ENCODE data around the gene ARHGAP4.

Gene ARHGAP4

GRCh38 chrX:153865685-153866084 is 60.4 kb downstream of the ARHGAP4 start:
- no peak for DNase-seq (ENCODE audit: low read depth)
- no peak overlapping the region for H3K4me3 ChIP-seq (ENCODE audit: low read depth, low read length)
- in situ Hi-C loops (cut with HindIII; ENCODE audit: low sequenced_read_pairs), result no loop called here
- no peak for TF ChIP-seq CTCF (IDR thresholded peaks at IDR 0.05; ENCODE audit: low read depth, low read length, missing control alignments)

GRCh38 chrX:153865321-153865580 is 60.8 kb downstream of the ARHGAP4 start:
- TF ChIP-seq CTCF (IDR thresholded peaks at IDR 0.05; ENCODE audit: low read depth, low read length, missing control alignments), result no peak
- in situ Hi-C loops (cut with HindIII; ENCODE audit: low sequenced_read_pairs), result no loop called here
- no peak overlapping the region for H3K4me3 ChIP-seq (ENCODE audit: low read depth, low read length)
- no peak for DNase-seq (ENCODE audit: low read depth)

GRCh38 chrX:153864561-153865320 is 61.3 kb downstream of the ARHGAP4 start:
- DNase-seq (ENCODE audit: low read depth), result no peak
- no peak for TF ChIP-seq CTCF (IDR thresholded peaks at IDR 0.05; ENCODE audit: low read depth, low read length, missing control alignments)
- in situ Hi-C loops (cut with HindIII; ENCODE audit: low sequenced_read_pairs), result no loop called here
- no peak overlapping the region for H3K4me3 ChIP-seq (ENCODE audit: low read depth, low read length)

- no peak overlapping the region for H3K4me3 ChIP-seq (ENCODE audit: low read depth, low read length)
- no peak for DNase-seq (ENCODE audit: low read depth)
- in situ Hi-C loops (cut with HindIII; ENCODE audit: low sequenced_read_pairs), result no loop called here
- TF ChIP-seq CTCF (IDR thresholded peaks at IDR 0.05; ENCODE audit: low read depth, low read length, missing control alignments), result no peak
Measured at GRCh38 chrX:153864101-153864500, 62.0 kb downstream of the ARHGAP4 start.

GRCh38 chrX:153863251-153863991 is 62.6 kb downstream of the ARHGAP4 start:
- in situ Hi-C loops (cut with HindIII; ENCODE audit: low sequenced_read_pairs), result no loop called here
- no peak for DNase-seq (ENCODE audit: low read depth)
- H3K4me3 ChIP-seq (ENCODE audit: low read depth, low read length), result no peak overlapping the region
- no peak for TF ChIP-seq CTCF (IDR thresholded peaks at IDR 0.05; ENCODE audit: low read depth, low read length, missing control alignments)

GRCh38 chrX:153862369-153863250 is 63.5 kb downstream of the ARHGAP4 start:
- no peak for DNase-seq (ENCODE audit: low read depth)
- TF ChIP-seq CTCF (IDR thresholded peaks at IDR 0.05; ENCODE audit: low read depth, low read length, missing control alignments), result no peak
- in situ Hi-C loops (cut with HindIII; ENCODE audit: low sequenced_read_pairs), result no loop called here
- H3K4me3 ChIP-seq (ENCODE audit: low read depth, low read length), result no peak overlapping the region
